Liver (tissue), 9 donors: Measurements from ENCODE around the gene ADGRG3. TPM values are rescaled to one million over a fixed set of nuclear protein-coding genes. Genes with fewer than 3 reads are reported as not detected.

Source experiments
- DNase-seq: peaks from one replicate; pipeline ENCODE4 v3.0.0-alpha.2; 2017; ENCODE audit warnings: low spot score
- H3K27ac ChIP-seq, 2 donors: one replicate each; pipeline ENCODE4 v1.7.0; 2013; ENCODE audit warnings: inconsistent platforms in 2 of 2, low read length in 2 of 2, control low read depth in 1 of 2, low read depth in 1 of 2, mild to moderate bottlenecking in 1 of 2
- H3K27me3 ChIP-seq, 4 donors: one replicate each; pipeline versions ENCODE4 v1.6.1 to v1.7.0; 2013; ENCODE audit warnings: low read length in 3 of 4, inconsistent platforms in 1 of 4, mild to moderate bottlenecking in 1 of 4, moderate library complexity in 1 of 4; ENCODE audit not compliant: control insufficient read depth in 4 of 4, insufficient read depth in 4 of 4
- H3K36me3 ChIP-seq, 4 donors: one replicate each; pipeline versions ENCODE4 v1.6.1 to v1.7.0; 2013; ENCODE audit warnings: low read length in 3 of 4, mild to moderate bottlenecking in 3 of 4, low read depth in 1 of 4, moderate library complexity in 1 of 4; ENCODE audit not compliant: control insufficient read depth in 4 of 4, insufficient read depth in 3 of 4
- H3K4me1 ChIP-seq, 4 donors: one replicate each; pipeline versions ENCODE4 v1.6.1 to v1.7.0; 2013; ENCODE audit warnings: low read length in 3 of 4, mild to moderate bottlenecking in 3 of 4, moderate library complexity in 1 of 4; ENCODE audit not compliant: control insufficient read depth in 4 of 4, insufficient read depth in 4 of 4
- H3K4me3 ChIP-seq, 3 donors: one replicate each; pipeline versions ENCODE4 v1.6.1 to v1.7.0; 2013; ENCODE audit warnings: low read length in 3 of 3, control low read depth in 1 of 3, low read depth in 1 of 3, mild to moderate bottlenecking in 1 of 3
- H3K9ac ChIP-seq, 2 donors: one replicate each; pipeline ENCODE4 v1.7.0; 2013; ENCODE audit warnings: low read length in 2 of 2, mild to moderate bottlenecking in 2 of 2, moderate library complexity in 2 of 2, control low read depth in 1 of 2, low read depth in 1 of 2
- H3K9me3 ChIP-seq, 4 donors: one replicate each; pipeline versions ENCODE4 v1.6.1 to v1.7.0; 2013; ENCODE audit warnings: low read length in 3 of 4; ENCODE audit not compliant: control insufficient read depth in 4 of 4
- ATF3 ChIP-seq: IDR thresholded peaks from 2 replicates; pipeline ENCODE4 v1.6.1; 2016; ENCODE audit warnings: antibody characterized with exemption
- FOXA1 ChIP-seq: IDR thresholded peaks from 2 replicates; pipeline ENCODE4 v1.6.1; 2016; ENCODE audit warnings: antibody characterized with exemption
- FOXA2 ChIP-seq: IDR thresholded peaks from 2 replicates; pipeline ENCODE4 v1.6.1; 2016; ENCODE audit warnings: antibody characterized with exemption
- HNF4A ChIP-seq, 2 donors: conservative IDR thresholded peaks; 2 replicates each; pipeline ENCODE4 v1.6.1; 2016; ENCODE audit warnings: antibody characterized with exemption in 2 of 2, mild to moderate bottlenecking in 2 of 2
- HNF4G ChIP-seq: IDR thresholded peaks from 2 replicates; pipeline ENCODE4 v1.6.1; 2016; ENCODE audit warnings: antibody characterized with exemption
- JUND ChIP-seq, 2 donors: IDR thresholded peaks; 2 replicates each; pipeline ENCODE4 v1.6.1; 2016; ENCODE audit warnings: antibody characterized with exemption in 2 of 2
- MAX ChIP-seq: IDR thresholded peaks from 2 replicates; pipeline ENCODE4 v1.6.1; 2016; ENCODE audit warnings: antibody characterized with exemption
- NR2F2 ChIP-seq: IDR thresholded peaks from 2 replicates; pipeline ENCODE4 v1.6.1; 2016; ENCODE audit warnings: antibody characterized with exemption
- RAD21 ChIP-seq, 2 donors: IDR thresholded peaks; 2 replicates each; pipeline ENCODE4 v1.6.1; 2016; ENCODE audit warnings: antibody characterized with exemption in 2 of 2, mild to moderate bottlenecking in 2 of 2
- REST ChIP-seq: IDR thresholded peaks from 2 replicates; pipeline ENCODE4 v1.6.1; 2016; ENCODE audit warnings: antibody characterized with exemption, mild to moderate bottlenecking
- RXRA ChIP-seq, 2 donors: IDR thresholded peaks; 2 replicates each; pipeline ENCODE4 v1.6.1; 2017 to 2018; ENCODE audit warnings: antibody characterized with exemption in 2 of 2, mild to moderate bottlenecking in 1 of 2
- SP1 ChIP-seq: IDR thresholded peaks from 2 replicates; pipeline ENCODE4 v1.6.1; 2018; ENCODE audit warnings: antibody characterized with exemption, mild to moderate bottlenecking
- TAF1 ChIP-seq: conservative IDR thresholded peaks from 2 replicates; pipeline ENCODE4 v1.6.1; 2016; ENCODE audit warnings: antibody characterized with exemption, mild to moderate bottlenecking
- YY1 ChIP-seq: IDR thresholded peaks from 2 replicates; pipeline ENCODE4 v1.6.1; 2016; ENCODE audit warnings: antibody characterized with exemption, mild to moderate bottlenecking
- ZBTB33 ChIP-seq: IDR thresholded peaks from 2 replicates; pipeline ENCODE4 v1.6.1; 2016; ENCODE audit warnings: antibody characterized with exemption
- WGBS: extraction: QIAGEN DNeasy Blood & Tissue Kit; methylation state at CpG from one replicate; pipeline ENCODE4 v1.1.7; 2013; 5-methylcytosine and 5-hydroxymethylcytosine counted together
- polyA plus RNA-seq, 2 donors: library from polyadenylated mRNA; stranded (reverse) in 1 of 2; unstranded in 1 of 2; fragments of 200-250 nt in 1 of 2; fragments of >200 nt in 1 of 2; fragmentation: Nextera tagmentation in 1 of 2; extraction: Ambion mirVana in 1 of 2; gene quantifications; one replicate each; pipeline versions ENCODE4 v1.2.1 to v1.2.3, GENCODE V29; 2013 to 2015
- total RNA-seq, 2 donors: library from RNA; depleted of rRNA; stranded (reverse); fragments of >200 nt; gene quantifications; one replicate each; pipeline ENCODE4 v1.2.3, GENCODE V29; 2014
- donor health status: healthy.
- donor health status: healthy.
- donor health status: healthy.
- donor health status: healthy.
- donor health status: healthy.

ADGRG3 gene
- total and polyA plus RNA-seq, 4 donors, result 0.52 to 3.2 (median 1.0) TPM

- Histone ChIP-seq H3K9me3 (no peaks in the 10 kb centered on the region), H3K36me3 (no peaks in the 10 kb centered on the region), H3K27me3 (no peaks in the 10 kb centered on the region), H3K27ac (peak overlapping the region; percentile 75 to 79), H3K4me3 (no peak overlapping the region), H3K4me1 (peaks cover 6 to 26% (median 23%) of the 10 kb centered on the region in 4 donors), H3K9ac (peak overlapping the region in 1 of 2 donors; percentile 60)
- WGBS, result 35% methylated on average over 11 of the region's 11 CpGs
- TF ChIP-seq YY1 (peak; percentile 88), ZBTB33 (no peak), NR2F2 (no peak), HNF4A (conservative IDR thresholded peaks at IDR 0.05) (peak; percentile 46 to 66), SP1 (peak; percentile 73), REST (peak; percentile 71), RAD21 (IDR thresholded peaks at IDR 0.05) (peak; percentile 16 to 43), MAX (no peak), FOXA2 (peak; percentile 90), HNF4G (no peak), FOXA1 (peak; percentile 68), TAF1 (no peak), ATF3 (no peak), RXRA (IDR thresholded peaks at IDR 0.05) (peak in 1 of 2 donors; percentile 64), JUND (IDR thresholded peaks at IDR 0.05) (no peak)
- DNase-seq, result no peak
Observed at GRCh38 chr16:57704011-57704904, 36.2 kb downstream of the ADGRG3 start.
